Stimulated activated CD4-positive, alpha-beta T cell treated with anti-CD3 and anti-CD28 coated beads, Interleukin-12 subunit alpha, Interleukin-12 subunit beta, amount 100 ng/mL, for 4 hours (primary cell): ENCODE measurements around the gene TMEM184B.

ENCODE experiments used
- DNase-seq: peaks from one replicate; pipeline ENCODE4 v3.0.0-alpha.2; 2020

The TMEM184B gene

GRCh38 chr22:38272373-38273134 is at the start of gene TMEM184B:
Gene TMEM184B (minus strand): TSS chr22:38273010. CDS start chr22:38247961, 25,049 bp downstream.
- DNase-seq, result peak; percentile 79

- no peak for DNase-seq
These were observed 48.0 kb upstream of the TMEM184B start for GRCh38 chr22:38320605-38321402.

- no peak for DNase-seq
These were observed 46.3 kb upstream of the TMEM184B start for GRCh38 chr22:38318792-38319773.

GRCh38 chr22:38317995-38318715 is 45.3 kb upstream of the TMEM184B start:
- DNase-seq, result no peak

- peak; percentile 73 for DNase-seq
These were observed 44.5 kb upstream of the TMEM184B start, which contains the start of gene CSNK1E for GRCh38 chr22:38317122-38317994. Gene CSNK1E (minus strand): TSS chr22:38317433. CDS start chr22:38314157, 3,276 bp downstream.

- DNase-seq, result peak; percentile 38
These were observed 43.7 kb upstream of the TMEM184B start for GRCh38 chr22:38316364-38317121.

- DNase-seq, result no peak
These were observed 43.1 kb upstream of the TMEM184B start for GRCh38 chr22:38315823-38316363.

- DNase-seq, result no peak
These were observed 42.4 kb upstream of the TMEM184B start for GRCh38 chr22:38314933-38315822.

- no peak for DNase-seq
These were observed 41.5 kb upstream of the TMEM184B start for GRCh38 chr22:38314051-38314932.

GRCh38 chr22:38313384-38313955 is 40.7 kb upstream of the TMEM184B start:
- DNase-seq, result no peak

- DNase-seq, result no peak
These were observed 39.5 kb upstream of the TMEM184B start for GRCh38 chr22:38312261-38312800.

GRCh38 chr22:38311323-38311620 is 38.5 kb upstream of the TMEM184B start:
- DNase-seq, result no peak

- DNase-seq, result no peak
These were observed 37.9 kb upstream of the TMEM184B start for GRCh38 chr22:38310518-38311322.

GRCh38 chr22:38309614-38310517 is 37.1 kb upstream of the TMEM184B start:
- DNase-seq, result no peak

- no peak for DNase-seq
These were observed 36.1 kb upstream of the TMEM184B start for GRCh38 chr22:38308791-38309498.
